MM.1S (cell line): ENCODE data around the gene MOSMO.

Experiments
- DNase-seq: peaks from one replicate; pipeline ENCODE4 v3.0.0-alpha.2; 2015
- H2AFZ ChIP-seq: fragments of 300-600 bp; sonication (generic); 2 replicates; pipeline ENCODE4 v1.6.0; 2016; ENCODE audit warnings: antibody characterized with exemption, low read length
- H3F3A ChIP-seq: fragments of 300-600 bp; sonication (generic); 2 replicates; pipeline ENCODE4 v1.6.1; 2016; ENCODE audit warnings: mild to moderate bottlenecking, antibody characterized with exemption, low read length, moderate library complexity, mixed read lengths; ENCODE audit not compliant: insufficient read depth
- H3K27ac ChIP-seq: fragments of 300-600 bp; sonication (generic); 2 replicates; pipeline ENCODE4 v1.5.1; 2016; ENCODE audit warnings: mild to moderate bottlenecking, low read length
- H3K27me3 ChIP-seq: fragments of 300-600 bp; sonication (generic); replicated peaks from 2 replicates; pipeline ENCODE4 v1.6.0; 2016; ENCODE audit warnings: low read length; ENCODE audit not compliant: insufficient read depth
- H3K36me3 ChIP-seq: fragments of 300-600 bp; sonication (generic); replicated peaks from 2 replicates; pipeline ENCODE4 v1.6.1; 2016; ENCODE audit warnings: mild to moderate bottlenecking, low read length, mixed read lengths; ENCODE audit not compliant: insufficient read depth
- H3K4me1 ChIP-seq: fragments of 300-600 bp; sonication (generic); 2 replicates; pipeline ENCODE4 v1.6.1; 2016; ENCODE audit warnings: low read length, mixed read lengths
- H3K4me2 ChIP-seq: fragments of 300-600 bp; sonication (generic); 2 replicates; pipeline ENCODE4 v1.6.0; 2016; ENCODE audit warnings: low read depth, low read length
- H3K4me3 ChIP-seq: fragments of 300-600 bp; sonication (generic); 2 replicates; pipeline ENCODE4 v1.5.1; 2016; ENCODE audit warnings: low read length, mixed read lengths
- H3K79me2 ChIP-seq: fragments of 300-600 bp; sonication (generic); 2 replicates; pipeline ENCODE4 v1.6.1; 2016; ENCODE audit warnings: mixed run types, low read length, mixed read lengths
- H3K9ac ChIP-seq: fragments of 300-600 bp; sonication (generic); 2 replicates; pipeline ENCODE4 v1.6.1; 2016; ENCODE audit warnings: low read length, mixed read lengths
- H3K9me2 ChIP-seq: fragments of 300-600 bp; sonication (generic); replicated peaks from 2 replicates; pipeline ENCODE4 v1.6.1; 2016; ENCODE audit warnings: mild to moderate bottlenecking, low read length, mixed read lengths; ENCODE audit not compliant: insufficient read depth
- H3K9me3 ChIP-seq: fragments of 300-600 bp; sonication (generic); replicated peaks from 2 replicates; pipeline ENCODE4 v1.6.1; 2016; ENCODE audit warnings: mild to moderate bottlenecking, low read length, mixed read lengths; ENCODE audit not compliant: insufficient read depth
- H4K20me1 ChIP-seq: fragments of 300-600 bp; sonication (generic); 2 replicates; pipeline ENCODE4 v1.6.1; 2016; ENCODE audit warnings: mild to moderate bottlenecking, low read length, moderate library complexity, mixed read lengths; ENCODE audit not compliant: insufficient read depth
- CTCF ChIP-seq: fragments of 300-600 bp; sonication (generic); IDR thresholded peaks from 2 replicates; pipeline ENCODE4 v1.5.1; 2016; ENCODE audit warnings: antibody characterized with exemption, low read length, mixed read lengths
- EZH2 ChIP-seq: fragments of 300-600 bp; sonication (generic); optimal IDR thresholded peaks from 2 replicates; pipeline ENCODE3; 2017; ENCODE audit warnings: low read depth, mild to moderate bottlenecking, antibody characterized with exemption, low read length, mixed read lengths
- EZH2phosphoT487 ChIP-seq: fragments of 300-600 bp; sonication (generic); IDR thresholded peaks from 2 replicates; pipeline ENCODE4 v1.6.1; 2018; ENCODE audit warnings: antibody characterized with exemption, low read length

MOSMO gene

GRCh38 chr16:22065252-22065651, 57.3 kb downstream of the MOSMO start:
- H3K4me2 ChIP-seq: no peak overlapping the region
- H4K20me1 ChIP-seq: no peaks in the 10 kb centered on the region
- H3K27ac ChIP-seq: no peak overlapping the region
- H3K79me2 ChIP-seq: no peaks in the 10 kb centered on the region; the same call in 1 of the 2 replicates
- H3K9ac ChIP-seq: no peak overlapping the region
- DNase-seq: no peak
- H3F3A ChIP-seq: no peaks in the 10 kb centered on the region
- no peaks in the 10 kb centered on the region for H3K9me2 ChIP-seq
- no peak overlapping the region for H2AFZ ChIP-seq
- no peak overlapping the region for H3K4me3 ChIP-seq
- no peaks in the 10 kb centered on the region for H3K27me3 ChIP-seq
- TF ChIP-seq EZH2phosphoT487: no peak
- no peak for TF ChIP-seq CTCF
- TF ChIP-seq EZH2: no peak
- H3K9me3 ChIP-seq: no peaks in the 10 kb centered on the region
- no peaks in the 10 kb centered on the region for H3K4me1 ChIP-seq
- no peaks in the 10 kb centered on the region for H3K36me3 ChIP-seq

GRCh38 chr16:22070361-22071330, 62.7 kb downstream of the MOSMO start:
- H3F3A ChIP-seq: no peaks in the 10 kb centered on the region
- TF ChIP-seq EZH2: no peak
- no peak for TF ChIP-seq EZH2phosphoT487
- no peak for TF ChIP-seq CTCF
- no peak for DNase-seq
- no peak overlapping the region for H3K4me3 ChIP-seq
- no peak overlapping the region for H3K27ac ChIP-seq
- no peaks in the 10 kb centered on the region for H3K9me3 ChIP-seq
- H3K36me3 ChIP-seq: no peaks in the 10 kb centered on the region
- no peaks in the 10 kb centered on the region for H3K9me2 ChIP-seq
- H3K79me2 ChIP-seq: 0 out of 2 replicates have a peak, but pooled peaks cover 2% of the 10 kb centered on the region
- H3K4me1 ChIP-seq: no peaks in the 10 kb centered on the region
- H4K20me1 ChIP-seq: no peaks in the 10 kb centered on the region
- H3K4me2 ChIP-seq: no peak overlapping the region
- no peak overlapping the region for H3K9ac ChIP-seq
- no peak overlapping the region for H2AFZ ChIP-seq
- no peaks in the 10 kb centered on the region for H3K27me3 ChIP-seq

GRCh38 chr16:22071331-22071910, 63.5 kb downstream of the MOSMO start:
- no peak for TF ChIP-seq EZH2phosphoT487
- no peak for TF ChIP-seq CTCF
- no peak for TF ChIP-seq EZH2
- no peak overlapping the region for H3K27ac ChIP-seq
- no peaks in the 10 kb centered on the region for H3F3A ChIP-seq
- H3K79me2 ChIP-seq: 0 out of 2 replicates have a peak, but pooled peaks cover 2% of the 10 kb centered on the region
- H2AFZ ChIP-seq: no peak overlapping the region
- no peak for DNase-seq
- no peaks in the 10 kb centered on the region for H3K9me2 ChIP-seq
- no peaks in the 10 kb centered on the region for H3K9me3 ChIP-seq
- no peaks in the 10 kb centered on the region for H3K4me1 ChIP-seq
- no peaks in the 10 kb centered on the region for H3K27me3 ChIP-seq
- no peak overlapping the region for H3K9ac ChIP-seq
- H4K20me1 ChIP-seq: no peaks in the 10 kb centered on the region
- H3K4me3 ChIP-seq: no peak overlapping the region
- H3K36me3 ChIP-seq: no peaks in the 10 kb centered on the region
- H3K4me2 ChIP-seq: no peak overlapping the region
